Uterine smooth muscle cell (primary cell): ENCODE data around the gene ZMYND12. TPM values are rescaled to one million over a fixed set of nuclear protein-coding genes. Genes with fewer than 3 reads are reported as not detected.

Source experiments
- total RNA-seq: library from RNA; depleted of rRNA; stranded (reverse); fragments of >200 nt; gene quantifications from 2 replicates; pipeline ENCODE4 v1.2.3, GENCODE V29; 2014

ZMYND12 gene, protein sequence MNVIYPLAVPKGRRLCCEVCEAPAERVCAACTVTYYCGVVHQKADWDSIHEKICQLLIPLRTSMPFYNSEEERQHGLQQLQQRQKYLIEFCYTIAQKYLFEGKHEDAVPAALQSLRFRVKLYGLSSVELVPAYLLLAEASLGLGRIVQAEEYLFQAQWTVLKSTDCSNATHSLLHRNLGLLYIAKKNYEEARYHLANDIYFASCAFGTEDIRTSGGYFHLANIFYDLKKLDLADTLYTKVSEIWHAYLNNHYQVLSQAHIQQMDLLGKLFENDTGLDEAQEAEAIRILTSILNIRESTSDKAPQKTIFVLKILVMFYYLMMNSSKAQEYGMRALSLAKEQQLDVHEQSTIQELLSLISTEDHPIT
- 0.66 and 1.00 TPM in 2 replicates for total RNA-seq

DNA sequence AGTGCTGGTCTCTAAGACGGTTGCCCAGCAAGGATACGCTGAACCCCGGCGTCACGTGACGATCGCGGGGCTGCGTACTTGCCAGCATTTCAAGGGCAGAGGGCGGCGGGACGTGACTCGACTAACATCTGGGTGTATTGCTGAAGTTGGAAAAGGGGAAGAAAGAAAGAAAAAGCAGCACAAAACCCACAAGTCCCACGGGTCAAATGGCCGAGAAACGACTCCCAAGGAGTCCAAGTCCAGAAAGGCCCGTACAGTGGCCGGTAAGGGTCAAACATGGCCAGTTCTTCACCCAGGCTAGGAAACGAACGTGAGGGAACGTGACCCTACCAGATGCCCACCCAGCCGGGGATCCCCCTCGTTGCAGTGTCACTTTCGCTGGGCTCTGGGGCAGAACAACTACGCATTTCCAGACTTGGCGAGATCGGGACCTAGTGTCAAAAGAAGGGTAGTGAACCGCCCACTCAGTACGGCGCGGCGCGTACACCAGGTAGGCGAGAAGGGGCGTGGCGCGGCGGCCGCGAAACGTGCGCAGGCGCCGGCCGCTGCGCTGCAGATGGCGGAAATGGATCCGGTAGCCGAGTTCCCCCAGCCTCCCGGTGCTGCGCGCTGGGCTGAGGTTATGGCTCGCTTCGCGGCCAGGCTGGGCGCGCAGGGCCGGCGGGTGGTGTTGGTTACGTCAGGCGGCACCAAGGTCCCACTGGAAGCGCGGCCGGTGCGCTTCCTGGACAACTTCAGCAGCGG is at the start of gene ZMYND12, which contains the start of gene PPCS:
ZMYND12 (minus strand) TSS at position 13 of the 744 bp plus-strand sequence. CDS start 25 bp downstream, outside the sequence.
PPCS (plus strand) TSS at position 534 of the 744 bp plus-strand sequence; CDS start at position 557, 23 bp downstream.

DNA sequence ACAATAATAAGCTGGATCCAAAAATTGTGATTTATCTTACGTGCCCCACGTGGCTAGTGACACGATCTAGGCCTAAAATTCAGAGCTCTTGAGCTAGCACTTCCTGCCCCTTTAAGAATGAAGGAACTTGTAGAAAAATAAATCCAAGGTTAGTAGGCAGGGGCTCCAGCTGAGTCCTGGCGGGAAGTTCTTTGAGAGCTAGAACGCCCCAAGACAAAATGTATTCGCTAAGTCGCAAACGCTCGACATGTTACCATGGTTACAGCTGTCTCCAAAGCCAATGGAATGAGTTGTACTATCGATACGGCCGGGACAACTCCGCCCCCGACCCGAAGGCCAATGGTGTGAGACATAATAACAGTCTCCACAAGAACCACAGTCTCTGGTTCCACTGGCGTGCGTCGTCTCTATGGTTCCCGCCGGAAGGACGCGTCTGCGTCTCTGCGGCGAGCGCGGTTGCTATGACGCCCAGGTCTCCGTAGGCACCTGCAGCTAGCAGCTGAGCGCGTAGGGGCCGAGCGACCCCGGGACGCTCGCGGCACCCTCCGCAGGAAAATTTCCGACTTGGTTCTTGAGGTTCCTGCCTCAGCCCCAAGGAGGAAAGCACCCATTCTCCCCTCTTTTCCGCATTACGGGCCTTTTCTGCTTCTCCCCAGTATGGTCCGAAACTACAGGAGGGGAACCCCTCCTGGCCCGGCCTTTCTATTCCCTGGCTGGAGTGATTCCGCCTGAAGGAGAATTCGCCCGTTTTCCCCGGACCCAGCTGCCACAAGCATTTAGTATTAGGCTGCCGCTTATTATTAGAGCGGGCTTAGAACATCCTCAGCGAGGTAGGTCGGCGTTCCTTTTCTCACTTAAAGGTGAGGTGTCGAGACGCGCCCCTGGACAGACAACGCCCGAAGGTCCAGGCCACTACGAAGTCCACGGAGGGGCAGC is 7.3 kb upstream of the ZMYND12 start, which contains the start of gene CCDC30:
CCDC30 (plus strand) TSS at position 459 of the 936 bp plus-strand sequence. CDS start 17,266 bp downstream, outside the sequence.

DNA sequence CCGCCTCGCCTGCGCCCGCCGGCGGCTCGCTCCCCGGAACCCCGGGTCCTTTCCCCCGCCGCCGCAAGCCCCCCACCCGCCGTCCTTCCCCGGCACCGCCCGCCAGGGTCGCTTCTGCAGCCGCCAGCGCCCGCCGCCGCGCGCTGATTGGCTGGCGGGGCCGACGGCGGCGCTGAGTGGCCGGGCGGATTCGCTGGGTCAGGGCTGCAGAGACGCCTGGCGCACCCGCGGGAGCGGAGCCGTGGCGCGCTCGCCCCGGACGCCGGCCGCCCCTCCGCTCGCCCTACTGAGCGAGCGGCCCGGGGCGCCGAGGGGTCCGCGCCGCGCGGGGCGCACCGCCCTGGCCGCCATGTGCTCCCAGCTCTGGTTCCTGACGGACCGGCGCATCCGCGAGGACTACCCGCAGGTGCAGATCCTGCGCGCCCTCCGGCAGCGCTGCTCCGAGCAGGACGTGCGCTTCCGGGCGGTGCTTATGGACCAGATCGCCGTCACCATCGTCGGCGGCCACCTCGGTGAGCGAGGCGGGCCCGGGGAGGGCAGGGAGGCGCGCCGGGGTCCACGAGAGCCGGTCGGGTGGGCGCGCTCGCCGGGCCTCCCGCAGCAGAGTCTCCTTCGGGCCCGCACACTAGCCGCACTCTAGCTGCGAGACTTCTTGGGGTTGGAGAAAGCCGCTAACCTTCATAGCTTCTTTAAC is 75.1 kb downstream of the ZMYND12 start, which contains the start of gene RIMKLA:
RIMKLA (plus strand) TSS at position 207 of the 694 bp plus-strand sequence; CDS start at position 350, 143 bp downstream.

Other genes with a start within 250 kb of the ZMYND12 start
- gene FOXJ3, start 120.8 kb downstream of the ZMYND12 start, total RNA-seq, result 15.5 and 17.6 TPM in 2 replicates
- gene RIMKLA, start 75.2 kb downstream of the ZMYND12 start, total RNA-seq, result under 0.01 and 0.12 TPM in 2 replicates
- 31.6 and 35.3 TPM in 2 replicates for gene PPCS, start 521 bp upstream of the ZMYND12 start, total RNA-seq
- 0.55 and 3.4 TPM in 2 replicates for gene CCDC30, start 7.3 kb upstream of the ZMYND12 start, total RNA-seq
- gene PPIH, start 202.4 kb upstream of the ZMYND12 start, total RNA-seq, result 27.0 and 52.6 TPM in 2 replicates
- 820 and 977 TPM in 2 replicates for gene YBX1, start 226.4 kb upstream of the ZMYND12 start, total RNA-seq